Uterus (tissue), 2 donors: ENCODE measurements around the gene BOD1.

Source experiments
- POLR2A ChIP-seq, 2 donors: fragments of 450-650 bp; IDR thresholded peaks; one replicate each; pipeline ENCODE4 v1.6.1; 2016; ENCODE audit warnings: antibody characterized with exemption in 2 of 2, mild to moderate bottlenecking in 1 of 2, moderate library complexity in 1 of 2
- TF ChIP-seq, protein P1 (sequence below), 4 experiments: fragments of 200-600 bp in 2 of 4; fragments of 450-650 bp in 2 of 4; sonication (generic) in 2 of 4; IDR thresholded peaks; one replicate each; pipeline ENCODE4 v1.5.1; 2016 to 2019; ENCODE audit warnings: antibody characterized with exemption in 4 of 4, mild to moderate bottlenecking in 2 of 4, moderate library complexity in 1 of 4

DNA sequence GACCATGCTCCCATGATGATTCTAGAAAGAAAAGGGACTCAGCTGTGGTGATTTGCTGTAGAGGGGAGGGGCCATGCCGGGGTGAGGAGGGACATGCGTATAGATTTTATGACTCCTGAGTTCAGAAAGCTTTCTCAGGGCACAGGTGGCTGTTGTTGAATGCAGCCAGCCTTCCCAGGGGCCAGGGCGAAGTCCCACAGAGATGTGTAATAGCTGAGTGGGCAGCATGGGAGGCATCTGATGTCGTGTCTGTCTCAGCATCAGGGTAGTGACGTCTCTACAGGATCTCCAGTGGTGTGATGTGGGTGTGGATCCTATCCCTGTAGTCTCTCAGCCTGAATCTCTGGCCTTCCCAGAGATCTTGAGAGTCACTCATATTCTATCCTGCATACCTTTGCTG lies 7.8 kb upstream of the BOD1 start:
- no peak for TF ChIP-seq POLR2A (IDR thresholded peaks at IDR 0.05)
- TF ChIP-seq, protein P1, sequence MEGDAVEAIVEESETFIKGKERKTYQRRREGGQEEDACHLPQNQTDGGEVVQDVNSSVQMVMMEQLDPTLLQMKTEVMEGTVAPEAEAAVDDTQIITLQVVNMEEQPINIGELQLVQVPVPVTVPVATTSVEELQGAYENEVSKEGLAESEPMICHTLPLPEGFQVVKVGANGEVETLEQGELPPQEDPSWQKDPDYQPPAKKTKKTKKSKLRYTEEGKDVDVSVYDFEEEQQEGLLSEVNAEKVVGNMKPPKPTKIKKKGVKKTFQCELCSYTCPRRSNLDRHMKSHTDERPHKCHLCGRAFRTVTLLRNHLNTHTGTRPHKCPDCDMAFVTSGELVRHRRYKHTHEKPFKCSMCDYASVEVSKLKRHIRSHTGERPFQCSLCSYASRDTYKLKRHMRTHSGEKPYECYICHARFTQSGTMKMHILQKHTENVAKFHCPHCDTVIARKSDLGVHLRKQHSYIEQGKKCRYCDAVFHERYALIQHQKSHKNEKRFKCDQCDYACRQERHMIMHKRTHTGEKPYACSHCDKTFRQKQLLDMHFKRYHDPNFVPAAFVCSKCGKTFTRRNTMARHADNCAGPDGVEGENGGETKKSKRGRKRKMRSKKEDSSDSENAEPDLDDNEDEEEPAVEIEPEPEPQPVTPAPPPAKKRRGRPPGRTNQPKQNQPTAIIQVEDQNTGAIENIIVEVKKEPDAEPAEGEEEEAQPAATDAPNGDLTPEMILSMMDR (IDR thresholded peaks at IDR 0.05), result no peak
